ENCODE measurements around the gene HNRNPH1.

The HNRNPH1 gene

GRCh38 chr5:179603308-179603707, 20.2 kb downstream of the HNRNPH1 start:
- no peak for DNase-seq (ENCODE audit: low spot score)

- no peak for DNase-seq (ENCODE audit: low spot score)
Measured at GRCh38 chr5:179601871-179602625, 21.4 kb downstream of the HNRNPH1 start.

- DNase-seq (ENCODE audit: low spot score) = no peak
Measured at GRCh38 chr5:179599973-179600372, 23.5 kb downstream of the HNRNPH1 start.

GRCh38 chr5:179599566-179599965, 23.9 kb downstream of the HNRNPH1 start:
- DNase-seq (ENCODE audit: low spot score) = no peak

GRCh38 chr5:179599100-179599499, 24.4 kb downstream of the HNRNPH1 start:
- DNase-seq (ENCODE audit: low spot score) = no peak

GRCh38 chr5:179596421-179596820, 27.1 kb downstream of the HNRNPH1 start:
- DNase-seq (ENCODE audit: low spot score) = no peak

- no peak for DNase-seq (ENCODE audit: low spot score)
Measured at GRCh38 chr5:179595916-179596315, 27.6 kb downstream of the HNRNPH1 start.

GRCh38 chr5:179588166-179588565, 35.3 kb downstream of the HNRNPH1 start:
- no peak for DNase-seq (ENCODE audit: low spot score)

- no peak for DNase-seq (ENCODE audit: low spot score)
Measured at GRCh38 chr5:179585941-179586401, 37.5 kb downstream of the HNRNPH1 start.

- DNase-seq (ENCODE audit: low spot score) = no peak
Measured at GRCh38 chr5:179577286-179577960, 46.0 kb downstream of the HNRNPH1 start.

GRCh38 chr5:179572386-179572785, 51.1 kb downstream of the HNRNPH1 start:
- DNase-seq (ENCODE audit: low spot score) = no peak

GRCh38 chr5:179568721-179569120, 54.8 kb downstream of the HNRNPH1 start:
- DNase-seq (ENCODE audit: low spot score) = no peak

- no peak for DNase-seq (ENCODE audit: low spot score)
Measured at GRCh38 chr5:179564526-179564925, 58.9 kb downstream of the HNRNPH1 start.

Measured in COLO829 (cell line).